Forelimb muscle (tissue), 1 donor: Measurements from ENCODE around the gene MDFIC2. TPM values are rescaled to one million over a fixed set of nuclear protein-coding genes. Genes with fewer than 3 reads are reported as not detected.
"Not testable (repeated sequence)": the region's sequence is repeated elsewhere in the genome, so short reads cannot be mapped to it uniquely, and the experiment has no call there.

Experiments
- DNase-seq: peaks from one replicate; pipeline ENCODE4 v3.0.0-alpha.2; 2013; ENCODE audit warnings: low read depth
- polyA plus RNA-seq: library from polyadenylated mRNA; unstranded; fragments of 120-200 nt; gene quantifications from one replicate; pipeline ENCODE4 v1.2.1, GENCODE V29; 2013; ENCODE audit not compliant: insufficient read length

Gene MDFIC2
- polyA plus RNA-seq = not detected

- no peak for DNase-seq
These were observed at the start of gene MDFIC2 for GRCh38 chr3:70312336-70312735. MDFIC2 (minus strand) TSS chr3:70312638; CDS start chr3:70311973, 665 bp downstream.

- no peak for DNase-seq
These were observed 48.7 kb upstream of the MDFIC2 start for GRCh38 chr3:70360979-70361760.

- DNase-seq = no peak
These were observed 47.3 kb upstream of the MDFIC2 start for GRCh38 chr3:70359711-70360110.

DNA sequence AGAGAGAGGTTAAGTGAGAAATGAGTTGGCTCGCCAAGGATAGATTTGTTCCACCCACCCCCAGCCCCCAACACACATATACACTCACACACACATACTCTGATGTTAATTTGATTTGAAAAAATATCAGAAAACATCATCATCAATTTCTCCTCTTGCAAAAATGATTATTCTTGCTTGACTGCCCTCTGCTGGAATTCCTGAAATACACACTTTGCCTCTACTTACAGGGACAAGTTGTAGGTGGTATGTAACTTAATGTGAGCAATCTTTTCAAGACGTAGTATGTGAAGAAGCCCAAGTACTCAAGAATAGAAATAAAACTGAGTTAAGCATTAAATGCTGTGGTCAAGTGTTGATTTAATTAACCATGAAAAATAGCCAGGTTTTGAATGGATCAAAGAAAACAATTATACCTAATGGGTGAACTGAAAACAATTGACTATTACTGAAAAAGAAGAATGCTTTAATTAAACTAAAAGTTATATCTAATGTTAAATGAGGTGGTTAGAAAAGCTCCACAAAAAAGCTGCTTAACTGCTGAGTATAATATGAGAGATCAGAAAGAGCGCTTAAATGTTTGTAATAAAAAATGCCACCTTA, 46.6 kb upstream of the MDFIC2 start:
- peak; percentile 28 for DNase-seq

DNA sequence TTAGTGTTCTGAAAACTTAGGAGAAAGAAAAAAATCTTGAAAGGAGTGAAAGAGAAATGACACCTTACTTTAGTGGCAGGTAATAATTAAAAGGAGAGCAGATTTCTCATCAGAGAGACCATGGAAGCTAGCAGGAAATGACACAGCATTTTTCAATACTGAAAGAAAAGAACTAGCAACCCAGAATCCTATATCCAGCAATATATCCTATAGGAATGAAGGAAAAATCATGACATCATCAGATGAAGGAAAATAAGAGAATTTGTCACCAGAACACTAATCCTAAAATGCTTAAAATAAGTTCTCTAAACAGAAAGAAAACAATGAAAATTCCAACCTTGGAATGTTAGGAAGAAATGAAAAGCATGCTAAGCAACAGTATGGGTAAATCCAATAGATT, 39.8 kb upstream of the MDFIC2 start:
- no peak for DNase-seq

DNA sequence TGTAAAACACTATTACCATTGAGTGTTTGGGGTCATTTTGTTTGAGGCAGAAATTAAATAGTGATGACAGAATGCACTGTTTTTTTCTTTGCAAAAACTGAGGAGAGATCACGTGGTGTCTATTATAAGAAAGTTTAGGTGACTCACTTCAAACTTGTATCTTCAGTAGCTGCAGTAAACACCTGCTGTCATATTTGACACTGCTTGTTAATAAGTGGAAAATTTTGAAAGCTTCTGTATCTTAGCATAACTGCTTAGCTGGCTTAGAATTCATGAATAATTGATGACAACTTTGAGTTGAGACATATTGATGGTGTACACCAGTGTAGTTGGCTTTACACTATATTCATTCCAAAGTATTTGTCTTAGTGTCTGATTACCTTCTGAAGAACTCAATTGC, 29.7 kb upstream of the MDFIC2 start:
- no peak for DNase-seq

DNA sequence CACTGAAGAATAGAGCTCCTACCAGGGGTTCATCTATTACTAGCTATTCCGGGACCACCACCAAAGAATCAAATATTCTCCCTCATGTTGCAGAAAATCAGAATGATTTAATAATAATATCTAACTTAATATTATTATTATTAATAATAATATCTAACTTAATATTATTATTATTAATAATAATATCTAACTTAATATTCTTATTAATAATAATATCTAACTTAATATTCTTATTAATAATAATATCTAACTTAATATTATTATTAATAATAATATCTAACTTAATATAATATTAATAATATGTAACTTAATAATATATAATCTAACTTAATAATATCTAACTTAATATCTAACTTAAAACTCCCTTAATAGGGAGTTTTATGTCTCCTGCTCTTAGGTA, 24.4 kb upstream of the MDFIC2 start:
- DNase-seq = not testable (repeated sequence)

DNA sequence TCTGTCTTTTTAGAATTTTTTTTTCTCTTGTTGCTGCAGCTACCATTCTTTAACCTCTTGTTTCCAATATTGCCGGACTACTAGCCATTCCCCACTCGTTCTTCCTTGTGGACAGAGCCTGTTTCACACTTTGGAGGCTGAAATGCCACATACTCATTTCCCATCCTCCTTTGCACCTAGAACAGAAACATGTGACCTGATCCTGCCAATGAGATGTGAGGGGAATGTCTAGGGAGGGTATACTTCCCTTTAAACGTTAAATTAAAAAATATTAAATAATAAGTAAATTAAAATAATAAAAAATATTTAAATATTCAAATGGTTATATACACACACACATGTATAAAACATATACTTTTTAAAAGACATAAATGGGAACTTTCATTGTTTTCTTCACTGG, 20.6 kb upstream of the MDFIC2 start:
- DNase-seq = no peak

GRCh38 chr3:70315021-70315420, 2.6 kb upstream of the MDFIC2 start:
- DNase-seq = no peak

DNA sequence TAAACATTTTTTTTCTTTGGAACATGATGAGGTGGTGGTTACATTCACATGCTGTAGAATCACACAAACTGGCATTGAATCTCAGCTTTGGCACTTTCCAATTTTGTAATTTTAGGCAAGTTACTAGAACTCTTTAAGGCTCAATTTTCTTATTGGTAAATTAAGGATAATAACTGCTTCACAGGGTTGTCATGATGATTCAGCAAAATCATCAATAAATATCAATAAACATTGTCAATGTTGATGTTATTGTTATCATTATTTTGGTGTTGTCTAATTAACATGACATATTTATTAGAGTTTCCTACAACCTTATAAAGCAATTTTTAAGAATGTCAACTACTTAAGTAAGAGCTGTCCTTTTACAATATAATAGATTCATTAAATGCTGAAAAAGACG, 1.6 kb downstream of the MDFIC2 start:
- no peak for DNase-seq

GRCh38 chr3:70309591-70309990, 2.8 kb downstream of the MDFIC2 start:
- DNase-seq = no peak

- no peak for DNase-seq
These were observed 3.7 kb downstream of the MDFIC2 start for GRCh38 chr3:70308760-70309159.

GRCh38 chr3:70306736-70307135, 5.7 kb downstream of the MDFIC2 start:
- no peak for DNase-seq

DNA sequence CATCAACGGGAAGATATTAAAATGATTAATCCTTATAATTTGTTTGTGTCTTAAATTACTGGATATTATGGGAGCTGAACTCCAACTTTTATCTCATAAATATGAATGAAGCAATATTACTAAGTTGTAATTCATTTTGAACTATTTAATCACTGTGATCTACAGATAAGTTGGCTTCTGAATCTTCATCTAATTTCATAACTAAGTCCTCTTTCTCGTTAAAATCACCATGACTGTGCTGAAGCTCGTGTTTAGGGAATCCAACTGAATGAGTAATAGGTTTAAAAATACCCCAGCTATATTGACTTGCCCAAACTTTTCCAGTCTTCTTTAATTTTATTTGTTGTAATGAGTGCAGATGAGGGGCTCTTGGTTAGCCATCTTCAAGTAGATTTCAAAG, 14.1 kb downstream of the MDFIC2 start:
- DNase-seq = no peak

DNA sequence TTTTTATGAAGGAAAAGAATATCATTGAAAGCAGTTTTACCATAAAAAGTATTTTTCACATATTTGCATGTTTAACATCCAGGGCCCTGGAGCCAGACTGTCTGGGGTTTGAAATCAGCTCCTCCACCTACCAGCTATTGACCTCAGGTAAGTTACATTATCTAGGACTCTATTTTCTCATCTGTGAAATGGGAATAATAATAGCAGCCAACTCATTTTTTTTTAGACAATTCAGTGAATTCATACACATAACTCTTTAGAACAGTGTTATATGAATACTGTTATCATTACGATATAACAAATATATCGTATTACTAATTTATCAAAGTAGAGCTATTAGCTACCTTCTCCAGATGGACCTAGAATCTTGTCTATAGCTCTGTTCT, 21.3 kb downstream of the MDFIC2 start:
- no peak for DNase-seq

GRCh38 chr3:70290431-70291096, 21.9 kb downstream of the MDFIC2 start:
- DNase-seq = not testable (repeated sequence)

GRCh38 chr3:70281663-70282062, 30.8 kb downstream of the MDFIC2 start:
- DNase-seq = no peak

DNA sequence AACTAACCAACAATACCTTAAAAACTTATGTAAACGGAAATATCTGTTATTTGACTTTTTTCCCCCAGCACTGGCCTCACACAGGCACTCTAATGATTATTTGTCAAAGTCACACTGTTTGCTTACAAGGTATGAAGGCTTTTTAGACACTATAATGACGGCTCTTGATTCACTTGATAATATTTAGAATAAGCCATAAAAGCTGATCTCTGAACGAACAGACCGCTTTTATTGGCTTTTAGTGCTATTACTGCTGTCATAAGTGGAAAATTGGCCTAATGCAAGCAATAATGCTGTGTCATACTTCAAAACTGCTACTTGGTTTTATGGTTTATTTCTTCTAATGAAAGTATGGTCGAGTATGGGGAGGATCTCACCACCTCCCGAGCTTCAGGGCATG, 35.1 kb downstream of the MDFIC2 start:
- no peak for DNase-seq

- DNase-seq = no peak
These were observed 35.5 kb downstream of the MDFIC2 start for GRCh38 chr3:70276901-70277300.

DNA sequence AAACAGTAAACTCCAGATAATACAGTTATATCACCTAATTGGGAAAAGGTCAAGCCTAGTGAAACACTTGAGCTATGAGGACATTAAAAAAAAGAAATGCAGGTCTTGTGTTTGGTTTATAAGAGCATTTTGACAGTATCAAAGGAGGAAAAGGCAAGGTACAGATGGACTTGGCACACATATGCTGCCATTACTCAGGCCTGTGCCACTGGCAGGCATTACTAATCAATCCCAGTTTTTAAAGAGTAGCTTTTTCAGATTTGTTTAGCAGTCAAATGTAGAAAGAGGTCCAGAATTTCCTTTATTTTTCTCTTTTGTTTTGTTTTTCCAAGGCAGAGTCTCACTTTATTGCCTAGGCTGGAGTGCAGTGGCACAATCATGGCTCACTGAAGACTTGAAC, 38.9 kb downstream of the MDFIC2 start:
- no peak for DNase-seq

DNA sequence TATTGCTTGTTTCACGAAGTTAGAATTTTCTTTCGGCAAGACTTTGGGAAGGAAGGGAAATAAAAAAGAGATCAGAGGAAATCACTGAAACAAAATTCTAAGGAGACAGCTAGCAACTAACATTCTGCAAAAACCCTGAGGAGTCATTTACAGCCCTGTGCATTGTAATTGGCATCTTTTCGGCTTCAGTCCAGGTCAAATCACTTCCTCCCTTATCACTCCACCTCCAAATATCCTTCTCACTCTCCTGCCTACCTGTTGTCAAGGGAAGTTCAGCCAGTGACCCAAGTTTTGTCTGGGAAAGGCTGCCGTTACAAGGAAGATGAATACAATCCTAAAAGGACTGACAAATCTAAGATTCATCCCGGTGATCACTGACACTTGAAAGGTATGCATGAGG, 39.6 kb downstream of the MDFIC2 start:
- no peak for DNase-seq

- no peak for DNase-seq
These were observed 48.2 kb downstream of the MDFIC2 start for GRCh38 chr3:70264122-70264780.
